Sigmoid colon (tissue), 7 donors: Measurements from ENCODE around the gene FAM50B. TPM values are rescaled to one million over a fixed set of nuclear protein-coding genes. Genes with fewer than 3 reads are reported as not detected.

Source experiments
- DNase-seq: peaks from one replicate; pipeline ENCODE4 v3.0.0-alpha.2; 2019
- H3K27ac ChIP-seq, 4 donors: fragments of 200-600 bp; sonication (generic); one replicate each; pipeline ENCODE4 v1.5.1; 2016 to 2019; ENCODE audit warnings: mild to moderate bottlenecking in 1 of 4
- H3K27me3 ChIP-seq, 3 donors: fragments of 200-600 bp; sonication (generic); one replicate each; pipeline ENCODE4 v1.5.1; 2019; ENCODE audit warnings: mild to moderate bottlenecking in 1 of 3
- H3K36me3 ChIP-seq, 4 donors: fragments of 200-600 bp; sonication (generic); one replicate each; pipeline ENCODE4 v1.5.1; 2016 to 2019
- H3K4me1 ChIP-seq, 4 donors: fragments of 200-600 bp; sonication (generic); one replicate each; pipeline ENCODE4 v1.5.1; 2017 to 2019
- H3K4me3 ChIP-seq, 4 donors: fragments of 200-600 bp; sonication (generic); one replicate each; pipeline ENCODE4 v1.5.1; 2017 to 2019; ENCODE audit warnings: mild to moderate bottlenecking in 2 of 4, moderate library complexity in 1 of 4
- H3K9me3 ChIP-seq, 4 donors: fragments of 200-600 bp in 3 of 4; sonication (generic) in 3 of 4; one replicate each; pipeline versions ENCODE4 v1.5.1 to v1.6.1; 2013 to 2019
- CTCF ChIP-seq, 4 experiments: fragments of 450-650 bp in 3 of 4; fragments of 200-600 bp in 1 of 4; IDR thresholded peaks; one replicate each; pipeline ENCODE4 v1.5.1; 2016 to 2019; ENCODE audit warnings: antibody characterized with exemption in 4 of 4, mild to moderate bottlenecking in 3 of 4, moderate library complexity in 2 of 4
- EP300 ChIP-seq, 4 donors: sonication (generic); formaldehyde crosslinking; IDR thresholded peaks; one replicate each; pipeline ENCODE4 v1.6.1; 2017; ENCODE audit warnings: antibody characterized with exemption in 4 of 4
- POLR2A ChIP-seq, 2 donors: fragments of 450-650 bp; IDR thresholded peaks; one replicate each; pipeline ENCODE4 v1.6.1; 2016; ENCODE audit warnings: antibody characterized with exemption in 2 of 2, mild to moderate bottlenecking in 2 of 2, moderate library complexity in 2 of 2
- POLR2AphosphoS5 ChIP-seq, 4 donors: sonication (generic); formaldehyde crosslinking; IDR thresholded peaks; one replicate each; pipeline ENCODE4 v1.6.1; 2017; ENCODE audit warnings: antibody characterized with exemption in 4 of 4
- WGBS, 2 donors: extraction: QIAGEN DNeasy Blood & Tissue Kit; methylation state at CpG; one replicate each; pipeline ENCODE4 v1.1.7; 2013; 5-methylcytosine and 5-hydroxymethylcytosine counted together
- intact Hi-C: fragments of 100-400 bp; cut with DNase I; formaldehyde crosslinking; loops from one replicate; pipeline ENCODE4 v1.15.1; 2023
- polyA plus RNA-seq, 3 donors: library from polyadenylated mRNA; stranded (reverse); fragments of 200-250 nt; gene quantifications; one replicate each; pipeline ENCODE4 v1.2.3, GENCODE V29; 2013
- total RNA-seq, 4 donors: library from RNA; depleted of rRNA; stranded (reverse); fragments of >200 nt; gene quantifications; one replicate each; pipeline ENCODE4 v1.1.0, GENCODE V29; 2016
- donor health status: healthy with polysubstance abuse.
- donor health status: Bipolar disorder and iron deficiency.
- donor health status: healthy.

The FAM50B gene
- total and polyA plus RNA-seq, 7 donors: 2.5 to 16.1 (median 9.6) TPM

- H3K36me3 ChIP-seq: no peaks in the 10 kb centered on the region
- H3K4me1 ChIP-seq: no peaks in the 10 kb centered on the region
- H3K27me3 ChIP-seq: no peaks in the 10 kb centered on the region
- H3K9me3 ChIP-seq: no peaks in the 10 kb centered on the region
- intact Hi-C loops: no loop called here
- no peak for DNase-seq
- TF ChIP-seq EP300 (IDR thresholded peaks at IDR 0.05): no peak
- no peak overlapping the region for H3K4me3 ChIP-seq
- WGBS, 2 donors: 92 to 96% methylated on average over 8 of the region's 8 CpGs
- no peak overlapping the region for H3K27ac ChIP-seq
Measured at GRCh38 chr6:3871939-3872338, 22.8 kb downstream of the FAM50B start.

DNA sequence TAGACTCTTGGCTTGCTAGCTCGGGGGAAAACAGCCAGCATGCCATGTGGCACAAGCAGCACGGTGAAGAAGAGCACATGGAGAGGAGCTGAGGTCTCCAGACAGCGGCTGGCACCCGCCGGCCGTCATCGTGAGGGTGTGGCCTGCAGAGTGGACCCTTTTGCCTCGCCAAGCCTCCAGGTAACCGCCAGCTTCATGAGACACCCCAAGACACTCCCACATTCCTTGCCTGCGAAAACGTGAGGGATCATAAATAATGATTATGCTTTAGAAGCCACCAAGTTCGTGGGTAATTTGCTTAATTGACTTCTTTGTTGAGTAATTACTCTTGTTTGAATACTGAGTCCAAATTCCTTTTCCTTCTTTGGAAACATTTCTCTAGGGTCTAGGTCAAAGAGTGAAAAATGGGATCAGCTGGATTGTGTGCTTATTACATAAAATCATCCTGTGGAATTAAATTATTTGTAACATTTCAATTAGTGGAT lies 23.2 kb downstream of the FAM50B start:
- Histone ChIP-seq H3K36me3 (no peaks in the 10 kb centered on the region), H3K9me3 (no peaks in the 10 kb centered on the region), H3K4me1 (no peaks in the 10 kb centered on the region), H3K27me3 (no peaks in the 10 kb centered on the region), H3K27ac (no peak overlapping the region), H3K4me3 (no peak overlapping the region)
- intact Hi-C loops: no loop called here
- no peak for TF ChIP-seq POLR2AphosphoS5 (IDR thresholded peaks at IDR 0.05)
- no peak for TF ChIP-seq CTCF (IDR thresholded peaks at IDR 0.05)
- TF ChIP-seq POLR2A (IDR thresholded peaks at IDR 0.05): no peak
- no peak for TF ChIP-seq EP300 (IDR thresholded peaks at IDR 0.05)
- no peak for DNase-seq
- 48 to 74% methylated on average over 12 of the region's 12 CpGs for WGBS, 2 donors

GRCh38 chr6:3873051-3873450 lies 23.9 kb downstream of the FAM50B start:
- Histone ChIP-seq H3K4me1 (no peaks in the 10 kb centered on the region), H3K27ac (no peak overlapping the region), H3K27me3 (no peaks in the 10 kb centered on the region), H3K36me3 (no peaks in the 10 kb centered on the region), H3K9me3 (no peaks in the 10 kb centered on the region), H3K4me3 (no peak overlapping the region)
- WGBS, 2 donors: 93% methylated on average over 4 of the region's 4 CpGs
- intact Hi-C loops: no loop called here
- no peak for TF ChIP-seq CTCF (IDR thresholded peaks at IDR 0.05)
- TF ChIP-seq POLR2A (IDR thresholded peaks at IDR 0.05): no peak
- no peak for TF ChIP-seq POLR2AphosphoS5 (IDR thresholded peaks at IDR 0.05)
- no peak for TF ChIP-seq EP300 (IDR thresholded peaks at IDR 0.05)
- no peak for DNase-seq

DNA sequence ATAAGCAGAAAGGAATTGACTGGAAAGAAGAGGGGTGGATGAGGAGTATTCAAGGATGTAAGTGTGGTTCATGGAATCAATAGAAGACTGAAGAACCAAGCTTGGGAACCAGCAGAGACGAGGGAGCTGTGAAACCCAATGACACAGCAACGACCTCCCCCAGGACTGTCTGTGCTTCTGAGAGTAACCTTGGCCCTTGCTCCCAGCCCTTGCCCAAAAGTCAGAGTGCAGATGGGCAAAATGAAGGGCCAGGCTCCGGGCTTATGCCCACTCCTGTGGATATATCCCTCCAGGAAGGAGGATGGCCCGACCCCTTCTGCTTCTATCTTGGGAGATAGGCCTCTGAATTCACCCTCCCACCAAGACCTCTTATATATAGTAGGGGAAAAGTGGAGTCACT lies 24.9 kb downstream of the FAM50B start:
- Histone ChIP-seq H3K27me3 (no peaks in the 10 kb centered on the region), H3K9me3 (no peaks in the 10 kb centered on the region), H3K4me1 (no peaks in the 10 kb centered on the region), H3K36me3 (no peaks in the 10 kb centered on the region), H3K27ac (no peak overlapping the region), H3K4me3 (no peak overlapping the region)
- no peak for DNase-seq
- TF ChIP-seq EP300 (IDR thresholded peaks at IDR 0.05): no peak
- no peak for TF ChIP-seq POLR2A (IDR thresholded peaks at IDR 0.05)
- TF ChIP-seq POLR2AphosphoS5 (IDR thresholded peaks at IDR 0.05): no peak
- no peak for TF ChIP-seq CTCF (IDR thresholded peaks at IDR 0.05)
- intact Hi-C loops: no loop called here
- 86 to 87% methylated on average over 4 of the region's 4 CpGs for WGBS, 2 donors

- no peaks in the 10 kb centered on the region for H3K27me3 ChIP-seq
- peak overlapping the region in 1 of 4 donors; percentile 17 for H3K27ac ChIP-seq
- TF ChIP-seq EP300 (IDR thresholded peaks at IDR 0.05) (no peak), POLR2A (IDR thresholded peaks at IDR 0.05) (no peak), POLR2AphosphoS5 (IDR thresholded peaks at IDR 0.05) (no peak), CTCF (IDR thresholded peaks at IDR 0.05) (no peak)
- intact Hi-C loops: no loop called here
- 96% methylated on average over 5 of the region's 5 CpGs for WGBS, 2 donors
- no peaks in the 10 kb centered on the region for H3K4me1 ChIP-seq
- no peak overlapping the region for H3K4me3 ChIP-seq
- DNase-seq: no peak
- H3K9me3 ChIP-seq: no peaks in the 10 kb centered on the region
- no peaks in the 10 kb centered on the region for H3K36me3 ChIP-seq
Measured at GRCh38 chr6:3875486-3875885, 26.3 kb downstream of the FAM50B start.
